Motor neuron (in vitro differentiated cells): ENCODE data around the gene PLEKHG4. TPM values are rescaled to one million over a fixed set of nuclear protein-coding genes. Genes with fewer than 3 reads are reported as not detected.

Experiments used
- ATAC-seq, 8 experiments: fragments of 200-7000 bp; cut with Tn5 transposase; replicated peaks in 6 of 8; 2 replicates each; pipeline ENCODE4 v1.8.0; 2021; ENCODE audit warnings: mild to moderate bottlenecking in 8 of 8, moderate library complexity in 8 of 8
- H3K27ac ChIP-seq, 2 donors: fragments of 250-450 bp; sonication (Bioruptor Pico); 2 replicates each; pipeline ENCODE4 v1.9.0; 2021; ENCODE audit warnings: antibody characterized with exemption in 2 of 2, mild to moderate bottlenecking in 2 of 2, moderate library complexity in 1 of 2
- H3K4me1 ChIP-seq, 2 donors: fragments of 250-450 bp; sonication (Bioruptor Pico); replicated peaks in 1 of 2; 2 replicates each; pipeline ENCODE4 v1.6.1; 2021; ENCODE audit warnings: antibody characterized with exemption in 2 of 2, mild to moderate bottlenecking in 2 of 2, moderate library complexity in 1 of 2
- H3K4me3 ChIP-seq, 5 donors: fragments of 250-450 bp; sonication (Bioruptor Pico); 2 replicates each; pipeline ENCODE4 v1.9.0; 2021; ENCODE audit warnings: antibody characterized with exemption in 5 of 5, mild to moderate bottlenecking in 5 of 5, moderate library complexity in 4 of 5
- WGBS, 10 experiments: fragments of 450-650 bp; shearing (Covaris generic); methylation state at CpG; one replicate each; pipeline ENCODE4 v1.0.0; 2022; 5-methylcytosine and 5-hydroxymethylcytosine counted together
- in situ Hi-C, 9 experiments: fragments of 400-800 bp; cut with MboI; loops; one replicate each; pipeline ENCODE4 v1.15.0; 2021; ENCODE audit warnings: low sequenced_read_pairs in 9 of 9, low pct_unique_long_range_greater_than_20kb in 2 of 9; ENCODE audit not compliant: unreplicated experiment in 9 of 9
- total RNA-seq, 8 experiments: library from RNA; unstranded; fragments of 300-600 nt; gene quantifications; 2 replicates each; pipeline versions ENCODE4 v1.2.3 to v1.2.4, GENCODE V29; 2022

The PLEKHG4 gene
- total RNA-seq, 8 experiments from 2014 or later, result 1.4 to 39.0 (median 5.6) TPM

DNA sequence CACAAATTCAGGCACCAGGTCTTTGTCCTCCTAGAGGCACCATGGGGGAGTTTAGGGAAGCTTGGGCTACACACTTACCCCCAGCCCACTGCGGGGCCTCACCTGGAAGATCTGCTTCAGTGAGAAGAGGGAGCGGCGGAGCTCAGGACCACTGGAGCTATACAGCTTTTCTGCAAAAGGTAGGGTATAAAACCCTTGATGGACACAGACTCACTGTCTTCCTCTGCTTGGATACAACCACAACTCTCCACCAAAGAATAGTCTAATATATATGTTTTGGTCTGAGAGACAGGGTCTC, 41.1 kb upstream of the PLEKHG4 start:
- in situ Hi-C loops, result loop anchor here in 1 of 9 experiments (25.0 kb wide), 1 partner anchor 174 kb away; the partner anchor contains the start of gene ZDHHC1
- WGBS, 10 experiments, result 80 to 100% methylated on average over 1 of the region's 3 CpGs; no CpG with 5 or more reads in 8 of the 10 experiments
- no peak for ATAC-seq

DNA sequence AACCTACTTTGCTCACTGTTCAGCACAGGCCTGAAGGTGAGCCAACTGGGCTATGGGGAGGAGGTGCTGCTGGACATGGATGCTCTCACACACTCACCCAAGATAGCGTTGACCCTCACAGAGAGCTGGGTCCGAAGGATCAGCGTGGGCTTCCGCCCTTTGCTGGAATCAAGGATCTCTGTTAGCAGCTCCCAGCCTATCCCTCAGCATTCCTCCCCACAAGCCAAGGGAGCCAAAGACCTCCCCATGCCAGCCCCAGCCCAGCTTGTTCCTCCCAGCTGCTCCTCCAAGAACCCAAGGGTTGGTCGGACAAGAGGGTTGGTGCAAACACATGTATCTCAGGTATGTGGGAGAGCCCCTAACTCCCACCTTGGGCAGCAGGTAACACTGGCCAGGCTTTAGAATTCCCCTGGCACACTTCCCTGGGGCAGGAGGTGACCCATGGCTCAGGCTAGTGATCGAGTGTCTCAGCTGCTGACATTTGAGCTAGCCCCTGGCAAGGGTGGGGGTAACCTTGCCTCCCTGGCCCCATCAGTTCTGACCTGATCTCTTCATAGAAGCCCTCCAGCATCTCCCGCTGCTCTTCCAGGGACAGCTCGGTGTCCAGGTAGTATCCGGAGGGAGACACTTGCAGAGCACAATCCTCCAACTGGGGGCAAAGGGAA, 40.4 kb upstream of the PLEKHG4 start:
- no peak for ATAC-seq
- H3K4me3 ChIP-seq, result no peak overlapping the region
- 82 to 100% methylated on average over 1 to 2 of the region's 9 CpGs; no CpG with 5 or more reads in 8 of the 10 experiments for WGBS, 10 experiments
- in situ Hi-C loops, result loop anchor here in 1 of 9 experiments (25.0 kb wide), 1 partner anchor 173 kb away; the partner anchor contains the start of gene ZDHHC1
- no peak overlapping the region for H3K27ac ChIP-seq
- H3K4me1 ChIP-seq, result peaks cover 3 to 6% of the 10 kb centered on the region in 2 donors

More for the DNA sequence above, 41.1 kb upstream of the PLEKHG4 start:
- no peak overlapping the region for H3K4me3 ChIP-seq
- peaks cover 3 to 6% of the 10 kb centered on the region in 2 donors for H3K4me1 ChIP-seq
- H3K27ac ChIP-seq, result no peak overlapping the region

DNA sequence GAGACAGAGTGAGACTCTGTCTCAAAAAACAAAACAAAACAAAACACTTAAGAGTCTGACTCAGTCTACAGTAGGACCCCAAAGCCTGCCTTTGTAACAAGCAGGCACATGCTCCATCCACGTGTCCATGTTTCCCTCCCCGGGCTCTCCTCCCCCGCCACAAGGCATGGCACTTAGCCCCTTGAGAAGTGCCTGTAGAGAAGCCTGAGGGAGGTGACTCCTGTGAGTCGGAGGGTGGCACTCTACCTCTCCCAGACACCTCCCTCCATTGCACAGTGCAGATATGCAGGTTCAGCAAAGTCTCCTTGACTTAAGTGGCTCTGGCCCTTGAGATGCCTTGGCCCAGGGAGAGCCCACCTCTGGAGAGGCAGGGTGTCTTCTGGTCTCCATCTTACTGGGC, 38.8 kb upstream of the PLEKHG4 start:
- ATAC-seq, result no peak
- in situ Hi-C loops, result loop anchor here in 1 of 9 experiments (25.0 kb wide), 1 partner anchor 172 kb away; the partner anchor contains the start of gene ZDHHC1
- WGBS, 10 experiments, result 80 to 100% (median 85%) methylated on average over 1 to 3 of the region's 4 CpGs; no CpG with 5 or more reads in 6 of the 10 experiments
- Histone ChIP-seq H3K4me3 (no peak overlapping the region), H3K27ac (no peak overlapping the region), H3K4me1 (peaks cover 5 to 6% of the 10 kb centered on the region in 2 donors)

DNA sequence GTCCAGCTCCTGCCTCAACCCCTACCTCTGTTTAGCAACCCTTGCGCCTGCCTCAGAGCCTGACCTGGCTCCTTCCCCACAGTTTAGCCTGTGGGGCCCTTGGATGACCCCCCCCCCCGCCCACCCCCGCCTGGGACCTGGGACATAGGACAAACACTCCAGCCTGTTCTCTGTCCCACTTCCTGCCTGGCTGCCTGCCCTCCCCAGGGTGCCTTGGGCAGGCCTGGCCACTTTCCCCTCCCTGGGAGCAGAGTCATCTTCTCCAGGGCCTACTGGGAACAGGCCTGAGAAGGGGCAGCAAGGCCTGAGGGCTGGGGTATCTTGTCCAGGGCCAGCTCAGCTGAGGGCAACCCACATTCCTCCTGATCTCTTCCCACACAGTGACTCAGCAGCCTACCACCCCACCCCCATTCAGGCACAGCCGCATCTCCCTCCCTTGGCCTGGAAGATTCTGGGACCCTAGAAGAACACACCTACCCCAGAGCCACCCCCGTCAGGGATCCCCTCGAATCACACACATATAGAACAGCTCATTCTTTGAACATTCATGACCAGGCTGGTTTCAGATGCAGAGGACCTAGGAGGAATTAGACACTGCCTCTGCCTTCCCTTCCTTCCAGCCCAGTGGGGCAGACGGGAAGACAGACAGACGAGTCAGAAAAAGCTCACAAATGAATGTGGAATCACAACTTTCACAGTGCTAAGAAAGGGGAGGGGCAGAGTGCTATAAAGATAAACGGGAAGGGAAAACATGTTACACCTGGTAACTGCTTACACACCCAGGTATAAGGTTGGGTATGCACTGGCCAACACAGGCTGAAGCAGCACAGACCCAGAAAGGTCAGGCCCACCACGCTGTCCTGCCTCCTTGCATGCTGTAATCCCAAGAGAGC, 38.1 kb upstream of the PLEKHG4 start:
- in situ Hi-C loops, result loop anchor here in 1 of 9 experiments (25.0 kb wide), 1 partner anchor 171 kb away; the partner anchor contains the start of gene ZDHHC1
- peak in 5 of 8 experiments; percentile 2 to 12 (median 6) for ATAC-seq
- Histone ChIP-seq H3K27ac (no peak overlapping the region), H3K4me3 (no peak overlapping the region), H3K4me1 (peaks cover 3 to 5% of the 10 kb centered on the region in 2 donors)
- WGBS, 10 experiments, result 40 to 100% (median 73%) methylated on average over 1 to 5 of the region's 10 CpGs; no CpG with 5 or more reads in 4 of the 10 experiments

DNA sequence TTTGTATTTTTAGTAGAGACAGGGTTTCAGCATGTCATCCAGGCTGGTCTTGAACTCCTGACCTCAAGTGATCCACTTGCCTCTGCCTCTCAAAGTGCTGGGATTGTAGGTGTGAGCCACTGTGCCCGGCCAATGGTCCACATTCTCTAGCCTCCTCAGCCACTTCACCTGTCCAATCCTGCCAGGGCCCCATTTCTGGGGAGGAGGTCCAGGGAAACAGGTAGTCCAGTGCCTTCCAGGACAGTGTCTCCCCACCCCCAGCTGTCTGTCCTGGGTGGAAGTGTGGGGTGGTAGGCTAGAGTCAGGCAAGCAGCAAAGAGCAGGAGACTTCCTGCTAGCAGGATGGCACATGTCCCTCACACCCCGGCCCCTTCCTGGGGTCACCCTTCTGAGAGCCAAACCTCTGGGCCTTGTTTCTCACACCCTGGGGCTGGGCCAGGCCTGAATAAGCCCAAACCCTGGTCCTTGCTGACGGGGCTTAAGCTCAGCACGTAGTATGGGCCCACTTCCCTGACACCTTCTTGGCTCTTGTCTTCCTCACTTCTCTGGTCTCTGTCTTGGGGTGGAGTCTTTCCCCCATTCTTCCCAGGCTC, 37.1 kb upstream of the PLEKHG4 start:
- 60 to 100% methylated on average over 1 of the region's 4 CpGs; no CpG with 5 or more reads in 8 of the 10 experiments for WGBS, 10 experiments
- ATAC-seq, result no peak
- peaks cover 3 to 5% of the 10 kb centered on the region in 2 donors for H3K4me1 ChIP-seq
- in situ Hi-C loops, result loop anchor here in 1 of 9 experiments (25.0 kb wide), 1 partner anchor 170 kb away; the partner anchor contains the start of gene ZDHHC1
- H3K27ac ChIP-seq, result no peak overlapping the region
- H3K4me3 ChIP-seq, result no peak overlapping the region

DNA sequence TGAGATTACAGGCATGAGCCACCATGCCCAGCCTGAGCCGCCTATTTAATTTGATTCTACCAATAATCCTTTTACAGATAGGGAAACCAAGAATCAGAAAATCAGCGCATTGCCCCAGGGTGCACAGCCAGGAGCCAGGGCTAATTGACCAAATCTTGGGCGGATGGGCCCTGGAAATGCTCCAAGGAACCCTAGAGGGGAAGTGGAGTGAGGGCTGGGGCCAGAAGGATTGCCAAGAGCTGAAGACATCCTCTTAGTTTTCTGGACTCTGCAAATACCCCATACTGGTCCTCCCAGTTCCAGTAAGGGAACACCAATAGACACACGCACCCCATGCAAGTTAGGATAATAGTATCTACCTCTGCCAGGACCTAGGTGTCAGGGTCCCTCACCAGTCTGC, 35.9 kb upstream of the PLEKHG4 start:
- Histone ChIP-seq H3K4me1 (peaks cover 3 to 5% of the 10 kb centered on the region in 2 donors), H3K4me3 (no peak overlapping the region), H3K27ac (no peak overlapping the region)
- ATAC-seq, result no peak
- in situ Hi-C loops, result loop anchor here in 1 of 9 experiments (25.0 kb wide), 1 partner anchor 169 kb away; the partner anchor contains the start of gene ZDHHC1
- WGBS, 10 experiments, result 70 to 100% (median 90%) methylated on average over 1 to 4 of the region's 4 CpGs; no CpG with 5 or more reads in 5 of the 10 experiments

DNA sequence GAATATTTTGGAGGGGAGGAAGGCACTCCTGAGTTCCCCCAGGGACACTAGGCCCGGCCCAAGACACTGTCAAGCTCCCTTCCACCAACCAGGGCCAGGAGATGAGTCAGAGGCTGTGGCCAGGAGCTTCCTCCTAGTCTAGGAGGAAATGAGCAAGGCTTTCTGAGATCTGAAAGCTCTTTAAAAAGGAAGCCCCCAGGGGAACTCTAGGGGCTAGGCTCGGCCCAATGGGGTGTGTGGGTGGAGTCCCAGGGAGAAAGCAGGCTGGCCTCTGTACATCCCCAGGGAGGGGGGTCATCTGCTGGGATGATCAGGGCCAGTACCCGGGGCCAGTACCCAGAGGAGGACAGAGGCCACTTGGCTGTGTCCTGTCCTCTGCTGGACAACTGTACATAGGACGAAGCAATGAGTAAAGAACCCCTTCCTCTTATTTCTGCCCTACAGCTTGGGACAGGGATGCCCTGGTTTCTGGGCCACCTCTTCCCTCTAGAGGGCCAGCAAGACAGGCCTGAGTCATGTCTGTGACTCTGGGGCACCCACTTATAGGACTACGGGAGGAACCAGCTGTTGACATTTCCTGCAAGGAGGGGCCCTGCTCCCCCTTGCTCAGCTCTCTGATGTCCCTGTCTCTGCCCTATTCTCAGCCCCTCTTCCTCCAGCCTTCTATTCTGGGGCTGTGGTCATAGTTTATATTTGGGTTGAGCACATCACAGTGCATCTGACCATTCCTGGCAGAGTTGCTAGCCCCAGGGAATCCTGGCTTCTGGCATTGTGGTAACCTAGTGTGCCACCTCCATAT, 34.7 kb upstream of the PLEKHG4 start:
- in situ Hi-C loops, result loop anchor here in 1 of 9 experiments (25.0 kb wide), 1 partner anchor 168 kb away; the partner anchor contains the start of gene ZDHHC1
- WGBS, 10 experiments, result 0 to 88% (median 49%) methylated on average over 1 to 2 of the region's 5 CpGs; no CpG with 5 or more reads in 4 of the 10 experiments
- no peak overlapping the region for H3K27ac ChIP-seq
- no peak overlapping the region for H3K4me3 ChIP-seq
- H3K4me1 ChIP-seq, result peaks cover 8 to 10% of the 10 kb centered on the region in 2 donors
- peak in 2 of 8 experiments; percentile 8 to 12 for ATAC-seq

DNA sequence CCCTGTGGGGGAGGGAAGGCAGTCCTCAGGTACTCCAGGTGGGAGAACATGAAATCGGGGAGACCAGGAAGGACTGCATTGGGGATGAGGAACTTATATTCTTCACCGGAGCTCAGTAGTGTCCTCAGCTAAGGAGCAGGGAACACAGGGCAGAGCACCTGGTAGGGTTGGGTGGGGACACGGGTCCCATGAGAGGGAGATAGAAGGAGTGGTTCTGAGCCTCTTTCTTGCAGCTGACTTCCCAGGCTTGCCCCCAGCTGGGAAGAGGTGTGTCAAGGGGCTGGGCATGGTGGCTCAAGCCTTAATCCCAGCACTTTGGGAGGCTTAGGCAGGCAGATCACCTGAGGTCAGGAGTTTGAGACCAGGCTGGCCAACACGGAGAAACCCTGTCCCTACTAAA, 34.1 kb upstream of the PLEKHG4 start:
- H3K4me1 ChIP-seq, result peaks cover 9 to 10% of the 10 kb centered on the region in 2 donors
- H3K27ac ChIP-seq, result no peak overlapping the region
- 80 to 100% (median 92%) methylated on average over 1 to 4 of the region's 4 CpGs; no CpG with 5 or more reads in 5 of the 10 experiments for WGBS, 10 experiments
- ATAC-seq, result no peak
- in situ Hi-C loops, result loop anchor here in 1 of 9 experiments (25.0 kb wide), 1 partner anchor 167 kb away; the partner anchor contains the start of gene ZDHHC1
- no peak overlapping the region for H3K4me3 ChIP-seq

DNA sequence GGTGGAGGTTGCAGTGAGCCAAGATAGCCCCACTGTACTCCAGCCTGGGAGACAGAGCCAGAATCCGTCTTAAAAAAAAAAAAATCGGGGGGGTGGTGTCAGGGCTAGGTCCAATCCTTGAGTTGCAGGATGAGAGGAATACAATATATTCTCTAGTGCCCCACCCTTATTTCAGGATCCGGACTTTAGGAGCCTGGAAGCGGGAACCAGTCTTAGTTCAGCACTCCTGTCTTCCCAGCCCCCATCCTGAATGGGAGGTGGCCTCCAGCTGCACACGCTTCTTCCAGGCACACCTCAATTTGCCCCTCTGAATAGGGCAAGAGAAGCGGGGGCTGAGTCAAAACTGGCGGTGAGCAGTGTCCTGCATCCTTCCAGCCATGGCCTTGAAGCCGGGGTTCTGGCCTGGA, 33.7 kb upstream of the PLEKHG4 start:
- 0 to 38% (median 0%) methylated on average over 2 to 5 of the region's 8 CpGs; no CpG with 5 or more reads in 4 of the 10 experiments for WGBS, 10 experiments
- in situ Hi-C loops, result loop anchor here in 1 of 9 experiments (25.0 kb wide), 1 partner anchor 167 kb away; the partner anchor contains the start of gene ZDHHC1
- H3K27ac ChIP-seq, result peak overlapping the region in 1 of 2 donors; percentile 13
- H3K4me3 ChIP-seq, result peak overlapping the region; percentile 38 to 49 (median 47)
- H3K4me1 ChIP-seq, result peaks cover 9 to 10% of the 10 kb centered on the region in 2 donors
- ATAC-seq, result no peak

DNA sequence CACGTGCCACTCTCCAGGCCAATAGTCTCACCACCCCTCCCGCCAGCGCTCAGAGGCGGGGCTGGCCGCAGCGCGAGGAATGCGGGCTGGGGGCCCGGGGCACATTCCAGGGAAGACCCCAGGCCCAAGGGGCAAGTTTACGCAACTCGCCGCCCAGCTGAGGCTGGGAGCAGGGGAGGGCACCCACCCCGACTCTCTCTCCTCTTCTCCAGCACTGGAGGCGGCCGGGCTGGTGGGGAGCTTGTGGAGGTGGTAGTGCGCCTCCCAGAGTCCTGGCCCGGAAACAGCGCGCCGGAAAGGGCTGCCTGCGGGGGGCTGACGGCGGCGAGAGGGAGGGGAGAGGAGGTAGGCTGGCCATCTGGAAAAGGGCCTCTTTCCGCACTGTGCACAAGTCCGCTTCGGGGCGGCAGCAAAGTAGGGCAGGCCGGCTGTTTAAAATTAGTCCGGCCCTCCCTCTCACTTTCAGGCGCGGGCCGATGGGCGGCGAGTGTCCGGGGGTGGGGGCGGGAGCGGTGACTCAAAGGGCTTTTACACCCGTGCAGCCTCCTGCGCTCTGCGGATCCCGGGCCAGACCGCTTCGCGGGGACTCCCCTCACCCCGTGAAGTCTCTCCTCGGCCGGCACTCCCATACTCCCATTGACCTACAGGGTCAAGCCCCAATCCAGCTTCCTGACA, 33.1 kb upstream of the PLEKHG4 start:
- Histone ChIP-seq H3K4me3 (peak overlapping the region; percentile 38 to 49 (median 47)), H3K4me1 (peaks cover 9 to 10% of the 10 kb centered on the region in 2 donors), H3K27ac (peak overlapping the region in 1 of 2 donors; percentile 13)
- in situ Hi-C loops, result loop anchor here in 1 of 9 experiments (25.0 kb wide), 1 partner anchor 166 kb away; the partner anchor contains the start of gene ZDHHC1
- WGBS, 10 experiments, result 0 to 6% (median 0%) methylated on average over 5 to 7 of the region's 48 CpGs; no CpG with 5 or more reads in 7 of the 10 experiments
- peak; percentile 38 to 75 (median 70) for ATAC-seq

DNA sequence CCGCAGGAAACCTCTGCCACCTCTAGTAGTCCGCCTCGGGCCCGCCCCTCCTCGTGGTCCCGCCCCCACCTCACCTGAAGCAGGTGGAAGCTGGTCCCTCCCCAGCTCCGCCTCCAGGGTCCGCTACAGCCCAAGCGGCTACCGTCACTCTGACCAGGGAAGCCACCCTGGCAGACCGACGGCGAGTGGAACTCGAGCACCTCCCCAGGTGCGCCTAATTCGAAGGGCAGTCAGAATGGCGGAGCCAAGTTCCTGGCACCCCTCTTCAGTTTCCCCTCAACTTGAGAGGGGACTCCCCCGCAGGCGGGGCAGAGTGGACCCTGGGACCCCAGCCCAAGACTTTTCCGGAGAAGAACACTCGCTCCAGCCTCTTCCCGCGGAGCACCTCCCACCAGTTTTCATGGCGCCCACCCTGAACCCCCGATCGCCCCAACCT, 32.6 kb upstream of the PLEKHG4 start:
- ATAC-seq, result peak; percentile 0 to 25 (median 7)
- H3K4me1 ChIP-seq, result peaks cover 9 to 10% of the 10 kb centered on the region in 2 donors
- peak overlapping the region; percentile 38 to 49 (median 47) for H3K4me3 ChIP-seq
- 0% methylated on average over 4 of the region's 26 CpGs; no CpG with 5 or more reads in 9 of the 10 experiments for WGBS, 10 experiments
- in situ Hi-C loops, result loop anchor here in 1 of 9 experiments (25.0 kb wide), 1 partner anchor 166 kb away; the partner anchor contains the start of gene ZDHHC1
- no peak overlapping the region for H3K27ac ChIP-seq
